GM12873 (cell line): Measurements from ENCODE around the gene FJX1.

Experiments used
- CTCF ChIP-seq: IDR thresholded peaks from 2 replicates; pipeline ENCODE4 v1.5.1; 2012; ENCODE audit warnings: low read depth, mild to moderate bottlenecking, moderate library complexity, low read length, control low read depth; ENCODE audit not compliant: insufficient read depth; ENCODE audit errors: missing control alignments

The FJX1 gene

GRCh38 chr11:35623621-35624168, 5.4 kb downstream of the FJX1 start:
- no peak for TF ChIP-seq CTCF

GRCh38 chr11:35624316-35624715, 6.1 kb downstream of the FJX1 start:
- no peak for TF ChIP-seq CTCF

- TF ChIP-seq CTCF: no peak
These were observed 6.5 kb downstream of the FJX1 start for GRCh38 chr11:35624781-35625180.

GRCh38 chr11:35626501-35626900, 8.2 kb downstream of the FJX1 start:
- no peak for TF ChIP-seq CTCF

- TF ChIP-seq CTCF: no peak
These were observed 11.3 kb downstream of the FJX1 start for GRCh38 chr11:35629511-35629910.

GRCh38 chr11:35629914-35630313, 11.7 kb downstream of the FJX1 start:
- no peak for TF ChIP-seq CTCF

GRCh38 chr11:35631891-35632290, 13.6 kb downstream of the FJX1 start:
- TF ChIP-seq CTCF: no peak
